Endothelial cell of umbilical vein (primary cell): Measurements from ENCODE around the gene CIRBP. TPM values are rescaled to one million over a fixed set of nuclear protein-coding genes. Genes with fewer than 3 reads are reported as not detected.

Experiments used
- BruUV-seq: library from RNA; stranded (reverse); fragments of 400-500 nt; replicated peaks from 2 replicates; lab custom pipeline; 2021; lab: Mats Ljungman, UMichigan
- CTCF ChIA-PET: fragments of 300-600, 350-600 bp; sonication (Branson Sonifier 250); formaldehyde crosslinking; loops from one replicate; lab custom pipeline; 2021; ENCODE audit warnings: antibody characterized with exemption, inconsistent platforms; lab: Charles Lee
- POLR2A ChIA-PET: fragments of 300-600, 350-600 bp; sonication (Branson Sonifier 250); formaldehyde crosslinking; loops from one replicate; lab custom pipeline; 2021; ENCODE audit warnings: antibody characterized with exemption, inconsistent platforms; lab: Charles Lee
- DNase-seq: peaks from one replicate; pipeline ENCODE4 v3.0.0-alpha.2; 2011; ENCODE audit warnings: low read depth, low spot score
- FAIRE-seq: peaks from 2 replicates; lab custom pipeline; 2011; peaks lifted over from hg19 to GRCh38; lab: Jason Lieb, UNC
- H2AFZ ChIP-seq: 2 replicates; pipeline ENCODE4 v1.6.0; 2012; ENCODE audit warnings: low read depth, low read length, control low read depth, inconsistent platforms
- H3K27ac ChIP-seq: 2 replicates; pipeline ENCODE4 v1.5.1; 2011; ENCODE audit warnings: low read depth, mild to moderate bottlenecking, control low read depth, low read length, moderate library complexity; ENCODE audit not compliant: insufficient read depth
- H3K27me3 ChIP-seq, 2 experiments: 2 replicates each; pipeline versions ENCODE4 v1.6.0 to v1.6.1; 2011; ENCODE audit warnings: low read length in 2 of 2, mixed read lengths in 1 of 2; ENCODE audit not compliant: control insufficient read depth in 2 of 2, insufficient read depth in 2 of 2
- H3K36me3 ChIP-seq, 2 experiments: 2 replicates in 1 of 2; 3 replicates in 1 of 2; pipeline ENCODE4 v1.5.1; 2011; ENCODE audit warnings: low read length in 2 of 2, mild to moderate bottlenecking in 1 of 2, moderate library complexity in 1 of 2; ENCODE audit not compliant: control insufficient read depth in 2 of 2, insufficient read depth in 2 of 2; ENCODE audit errors: extremely low read depth in 1 of 2
- H3K4me1 ChIP-seq: 3 replicates; pipeline ENCODE4 v1.5.1; 2011; ENCODE audit warnings: mild to moderate bottlenecking, low read length; ENCODE audit not compliant: control insufficient read depth, insufficient read depth; ENCODE audit errors: extremely low read depth
- H3K4me2 ChIP-seq: 2 replicates; pipeline ENCODE4 v1.6.1; 2011; ENCODE audit warnings: low read length, control low read depth, mixed read lengths; ENCODE audit not compliant: insufficient read depth
- H3K4me3 ChIP-seq, 3 experiments: fragments of 200-600 bp in 1 of 3; sonication (generic), shearing (Covaris generic) in 1 of 3; replicated peaks in 1 of 3; 2 replicates each; pipeline ENCODE4 v1.5.1; 2011 to 2016; ENCODE audit warnings: control low read depth in 3 of 3, low read length in 3 of 3, mild to moderate bottlenecking in 2 of 3, inconsistent platforms in 1 of 3, low read depth in 1 of 3, moderate library complexity in 1 of 3; ENCODE audit not compliant: insufficient read depth in 1 of 3
- H3K79me2 ChIP-seq: 2 replicates; pipeline ENCODE4 v1.6.0; 2012; ENCODE audit warnings: low read length, inconsistent platforms; ENCODE audit not compliant: control insufficient read depth, insufficient read depth
- H3K9ac ChIP-seq: replicated peaks from 2 replicates; pipeline ENCODE3; 2011; ENCODE audit warnings: low read length, control low read depth; ENCODE audit not compliant: insufficient read depth; ENCODE audit errors: extremely low read depth
- H3K9me1 ChIP-seq: replicated peaks from 3 replicates; pipeline ENCODE4 v1.6.0; 2011; ENCODE audit warnings: mild to moderate bottlenecking, low read length; ENCODE audit not compliant: control insufficient read depth, insufficient read depth; ENCODE audit errors: extremely low read depth
- H3K9me3 ChIP-seq: replicated peaks from 2 replicates; pipeline ENCODE4 v1.5.1; 2012; ENCODE audit warnings: low read length, inconsistent platforms; ENCODE audit not compliant: control insufficient read depth, insufficient read depth
- H4K20me1 ChIP-seq: replicated peaks from 2 replicates; pipeline ENCODE3; 2011; ENCODE audit warnings: mild to moderate bottlenecking, low read length; ENCODE audit not compliant: control insufficient read depth, insufficient read depth; ENCODE audit errors: extremely low read depth
- CTCF ChIP-seq, 2 donors: IDR thresholded peaks; 1 replicate in 1 of 2; 2 replicates in 1 of 2; pipeline ENCODE4 v1.5.1; 2011; ENCODE audit warnings: low read length in 2 of 2, mild to moderate bottlenecking in 2 of 2, moderate library complexity in 2 of 2, control low read depth in 1 of 2, inconsistent platforms in 1 of 2, low read depth in 1 of 2; ENCODE audit not compliant: insufficient read depth in 1 of 2; ENCODE audit errors: extremely low read depth in 1 of 2
- EZH2 ChIP-seq: IDR thresholded peaks from 2 replicates; pipeline ENCODE4 v1.6.1; 2012; ENCODE audit warnings: borderline replicate concordance, low read depth, mild to moderate bottlenecking, moderate library complexity, low read length, inconsistent platforms; ENCODE audit not compliant: severe bottlenecking
- FOS ChIP-seq: IDR thresholded peaks from 2 replicates; pipeline ENCODE4 v1.6.1; 2011; ENCODE audit warnings: mild to moderate bottlenecking, low read length, moderate library complexity, borderline replicate concordance; ENCODE audit not compliant: insufficient read depth
- GATA2 ChIP-seq: IDR thresholded peaks from 2 replicates; pipeline ENCODE4 v1.7.0; 2011; ENCODE audit warnings: low read depth, mild to moderate bottlenecking, moderate library complexity, mixed read lengths, low read length; ENCODE audit not compliant: insufficient read length, insufficient read depth
- JUN ChIP-seq: IDR thresholded peaks from 2 replicates; pipeline ENCODE4 v1.6.1; 2011; ENCODE audit warnings: borderline replicate concordance, low read depth; ENCODE audit not compliant: insufficient read length, insufficient read depth
- MYC ChIP-seq: IDR thresholded peaks from one replicate; pipeline ENCODE4 v1.6.1; 2011; ENCODE audit warnings: mild to moderate bottlenecking, low read depth, low read length
- POLR2A ChIP-seq: IDR thresholded peaks from 2 replicates; pipeline ENCODE4 v1.6.1; 2012; ENCODE audit warnings: low read depth, mild to moderate bottlenecking, control low read depth, low read length
- POLR2AphosphoS5 ChIP-seq: IDR thresholded peaks from 2 replicates; pipeline ENCODE4 v1.6.1; 2012; ENCODE audit warnings: low read depth, mild to moderate bottlenecking, control low read depth, low read length, moderate library complexity; ENCODE audit not compliant: insufficient read depth
- dilution Hi-C: fragments of 300-500 bp; cut with MboI; formaldehyde crosslinking; loops from one replicate; pipeline ENCODE4 v1.15.0; 2019; ENCODE audit warnings: low sequenced_read_pairs; ENCODE audit not compliant: extremely low pct_ligation_motif_present
- intact Hi-C: fragments of 100-400 bp; cut with micrococcal nuclease; formaldehyde crosslinking; loops from one replicate; pipeline ENCODE4 v1.10.0; 2022
- polyA plus RNA-seq, 4 experiments: library from polyadenylated mRNA; depleted of rRNA in 3 of 4; stranded (reverse) in 3 of 4; unstranded in 1 of 4; fragments of >200 nt; gene quantifications; 2 replicates each; pipeline versions ENCODE4 v1.2.1 to v1.2.3, GENCODE V29; 2011 to 2012; ENCODE audit warnings: missing spikeins in 1 of 4
- total RNA-seq: library from RNA; stranded (reverse); gene quantifications from 2 replicates; pipeline ENCODE4 v1.2.3, GENCODE V29; 2021
- TF ChIP-seq, protein P1 (sequence below): IDR thresholded peaks from 2 replicates; pipeline ENCODE4 v1.6.1; 2011; ENCODE audit not compliant: insufficient read depth, insufficient read length

Gene CIRBP
- total and polyA plus RNA-seq, 2 donors (not counting 3 experiments of a cell fraction or from before 2014, with no cell fraction given), result 225 to 439 TPM

GRCh38 chr19:1321539-1321938 is 52.4 kb downstream of the CIRBP start:
- CTCF ChIA-PET, result no interaction called here
- TF ChIP-seq EZH2, result no peak
- no peak for TF ChIP-seq MYC
- no peak for TF ChIP-seq POLR2A
- TF ChIP-seq JUN, result no peak
- TF ChIP-seq, protein P1, sequence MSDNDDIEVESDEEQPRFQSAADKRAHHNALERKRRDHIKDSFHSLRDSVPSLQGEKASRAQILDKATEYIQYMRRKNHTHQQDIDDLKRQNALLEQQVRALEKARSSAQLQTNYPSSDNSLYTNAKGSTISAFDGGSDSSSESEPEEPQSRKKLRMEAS, result no peak
- TF ChIP-seq POLR2AphosphoS5, result no peak
- TF ChIP-seq CTCF (IDR thresholded peaks at IDR 0.05; ENCODE audit: extremely low read depth in 1 of 2, insufficient read depth in 1 of 2, low read depth in 1 of 2, low read length in 2 of 2), result no peak
- no peak for TF ChIP-seq GATA2
- TF ChIP-seq FOS, result no peak
- H3K36me3 ChIP-seq, result no peaks in the 10 kb centered on the region
- POLR2A ChIA-PET, result no interaction called here
- BruUV-seq, result no TSS peak
- intact Hi-C loops, result no loop called here
- H3K79me2 ChIP-seq, result no peaks in the 10 kb centered on the region
- H3K4me1 ChIP-seq, result peaks cover 8% of the 10 kb centered on the region
- DNase-seq (no peak), FAIRE-seq (no peak)
- H3K27me3 ChIP-seq, result peaks cover 12% of the 10 kb centered on the region in 2 experiments
- no peaks in the 10 kb centered on the region for H4K20me1 ChIP-seq
- H3K9ac ChIP-seq, result no peak overlapping the region
- no peaks in the 10 kb centered on the region for H3K9me1 ChIP-seq
- no peak overlapping the region for H3K4me2 ChIP-seq
- no peak overlapping the region for H3K4me3 ChIP-seq
- no peak overlapping the region for H2AFZ ChIP-seq
- no peak overlapping the region for H3K27ac ChIP-seq
- no peaks in the 10 kb centered on the region for H3K9me3 ChIP-seq
- dilution Hi-C loops, result no loop called here
